Caco-2 (cell line): Measurements from ENCODE around the gene IQGAP2. TPM values are rescaled to one million over a fixed set of nuclear protein-coding genes. Genes with fewer than 3 reads are reported as not detected.

ENCODE experiments used
- BruUV-seq: library from RNA; stranded (reverse); fragments of 400-500 nt; replicated peaks from 2 replicates; lab custom pipeline; 2021; lab: Mats Ljungman, UMichigan
- CTCF ChIA-PET: fragments of 300-600 bp; sonication (Branson Sonifier 250); formaldehyde crosslinking; loops from one replicate; lab custom pipeline; 2022; ENCODE audit warnings: antibody characterized with exemption; lab: Charles Lee
- POLR2A ChIA-PET: fragments of 300-600 bp; sonication (Branson Sonifier 250); formaldehyde crosslinking; loops from one replicate; lab custom pipeline; 2022; ENCODE audit warnings: antibody characterized with exemption; lab: Charles Lee
- DNase-seq, 2 experiments: peaks; one replicate each; pipeline versions ENCODE4 v3.0.0 to v3.0.0-alpha.2; 2020 to 2022
- H3K27me3 ChIP-seq: replicated peaks from 2 replicates; pipeline ENCODE4 v1.6.0; 2011; ENCODE audit warnings: low read length; ENCODE audit not compliant: control insufficient read depth, insufficient read depth
- H3K36me3 ChIP-seq: 2 replicates; pipeline ENCODE4 v1.5.1; 2011; ENCODE audit warnings: low read length; ENCODE audit not compliant: control insufficient read depth, insufficient read depth
- H3K4me1 ChIP-seq: fragments of 250-450 bp; sonication (Bioruptor Pico); 2 replicates; pipeline ENCODE4 v1.5.1; 2020; ENCODE audit warnings: mild to moderate bottlenecking
- H3K4me3 ChIP-seq: 2 replicates; pipeline ENCODE4 v1.5.1; 2011; ENCODE audit warnings: low read depth, mild to moderate bottlenecking, control low read depth, low read length
- H3K9me3 ChIP-seq: fragments of 250-450 bp; sonication (Bioruptor Pico); 2 replicates; pipeline ENCODE4 v1.5.1; 2020; ENCODE audit warnings: mild to moderate bottlenecking, moderate library complexity
- H3K27ac Mint-ChIP-seq: one replicate; pipeline ENCODE4 v1.8.0; 2022; ENCODE audit warnings: mixed read lengths; ENCODE audit not compliant: unreplicated experiment
- H3K27me3 Mint-ChIP-seq: one replicate; pipeline ENCODE4 v1.8.0; 2022; ENCODE audit warnings: mixed read lengths; ENCODE audit not compliant: insufficient read depth, unreplicated experiment
- H3K36me3 Mint-ChIP-seq: one replicate; pipeline ENCODE4 v1.8.0; 2022; ENCODE audit warnings: mild to moderate bottlenecking, mixed read lengths; ENCODE audit not compliant: insufficient read depth, unreplicated experiment
- H3K4me1 Mint-ChIP-seq: one replicate; pipeline ENCODE4 v1.8.0; 2022; ENCODE audit warnings: low read depth, mixed read lengths; ENCODE audit not compliant: unreplicated experiment
- H3K4me3 Mint-ChIP-seq: one replicate; pipeline ENCODE4 v1.8.0; 2022; ENCODE audit warnings: mild to moderate bottlenecking, moderate library complexity, mixed read lengths; ENCODE audit not compliant: unreplicated experiment
- H3K9me3 Mint-ChIP-seq: one replicate; pipeline ENCODE4 v1.8.0; 2022; ENCODE audit warnings: mixed read lengths; ENCODE audit not compliant: unreplicated experiment
- intact Hi-C: fragments of 100-400 bp; cut with micrococcal nuclease; formaldehyde crosslinking; loops from one replicate; pipeline ENCODE4 v1.10.0; 2022; ENCODE audit not compliant: unreplicated experiment
- total RNA-seq: library from RNA; stranded (reverse); gene quantifications from 2 replicates; pipeline ENCODE4 v1.2.3, GENCODE V29; 2022
- TF ChIP-seq, protein P1 (sequence below), 2 experiments: fragments of 200-600 bp in 1 of 2; IDR thresholded peaks; 1 replicate in 1 of 2; 2 replicates in 1 of 2; pipeline versions ENCODE4 v1.5.1 to v1.8.0; 2011 to 2022; ENCODE audit warnings: antibody characterized with exemption in 1 of 2, control low read depth in 1 of 2, inconsistent platforms in 1 of 2, low read depth in 1 of 2, low read length in 1 of 2, mild to moderate bottlenecking in 1 of 2, moderate library complexity in 1 of 2; ENCODE audit not compliant: insufficient read depth in 1 of 2, severe bottlenecking in 1 of 2, unreplicated experiment in 1 of 2

Gene IQGAP2
- total RNA-seq, 1 experiment from 2014 or later = 89.4 TPM

DNA sequence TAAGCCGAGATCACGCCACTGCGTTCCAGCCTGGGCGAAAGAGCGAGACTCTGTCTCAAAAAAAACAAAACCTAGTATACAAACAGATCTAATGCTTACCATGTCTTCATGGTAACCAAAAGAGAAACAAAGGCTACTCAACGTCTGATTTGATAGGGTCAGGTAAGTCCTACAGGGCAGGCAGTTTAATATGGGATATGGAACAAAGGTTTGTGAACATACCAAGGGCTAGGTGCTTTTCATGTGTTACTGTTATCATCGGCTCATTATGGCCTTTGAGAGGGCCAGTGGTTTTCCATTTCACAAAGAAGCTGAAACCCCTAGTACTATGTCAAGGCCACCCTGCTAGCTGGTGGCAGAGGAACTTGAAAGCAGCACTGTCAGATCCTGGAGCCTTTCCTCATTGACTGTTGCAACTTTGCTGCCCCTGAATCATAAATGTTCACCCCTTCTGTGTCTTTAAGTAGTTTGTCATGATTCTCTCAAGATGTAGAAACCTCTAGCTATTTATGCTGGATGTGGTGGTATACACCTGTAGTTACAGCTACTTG is 5.1 kb downstream of the IQGAP2 start:
- no peaks in the 10 kb centered on the region for H3K27me3 Mint-ChIP-seq
- TF ChIP-seq, protein P1, sequence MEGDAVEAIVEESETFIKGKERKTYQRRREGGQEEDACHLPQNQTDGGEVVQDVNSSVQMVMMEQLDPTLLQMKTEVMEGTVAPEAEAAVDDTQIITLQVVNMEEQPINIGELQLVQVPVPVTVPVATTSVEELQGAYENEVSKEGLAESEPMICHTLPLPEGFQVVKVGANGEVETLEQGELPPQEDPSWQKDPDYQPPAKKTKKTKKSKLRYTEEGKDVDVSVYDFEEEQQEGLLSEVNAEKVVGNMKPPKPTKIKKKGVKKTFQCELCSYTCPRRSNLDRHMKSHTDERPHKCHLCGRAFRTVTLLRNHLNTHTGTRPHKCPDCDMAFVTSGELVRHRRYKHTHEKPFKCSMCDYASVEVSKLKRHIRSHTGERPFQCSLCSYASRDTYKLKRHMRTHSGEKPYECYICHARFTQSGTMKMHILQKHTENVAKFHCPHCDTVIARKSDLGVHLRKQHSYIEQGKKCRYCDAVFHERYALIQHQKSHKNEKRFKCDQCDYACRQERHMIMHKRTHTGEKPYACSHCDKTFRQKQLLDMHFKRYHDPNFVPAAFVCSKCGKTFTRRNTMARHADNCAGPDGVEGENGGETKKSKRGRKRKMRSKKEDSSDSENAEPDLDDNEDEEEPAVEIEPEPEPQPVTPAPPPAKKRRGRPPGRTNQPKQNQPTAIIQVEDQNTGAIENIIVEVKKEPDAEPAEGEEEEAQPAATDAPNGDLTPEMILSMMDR (IDR thresholded peaks at IDR 0.05; ENCODE audit: insufficient read depth in 1 of 2, low read depth in 1 of 2, low read length in 1 of 2, severe bottlenecking in 1 of 2, unreplicated experiment in 1 of 2) = no peak
- H3K4me1 ChIP-seq = peaks cover 34% of the 10 kb centered on the region
- CTCF ChIA-PET = interaction anchor here (0.8 kb wide), 1 partner anchor 18 kb away, joined by 3 read pairs; no protein-coding TSS in a partner anchor
- H3K9me3 ChIP-seq = no peaks in the 10 kb centered on the region
- peaks cover 21% of the 10 kb centered on the region for H3K4me1 Mint-ChIP-seq
- no peaks in the 10 kb centered on the region for H3K36me3 ChIP-seq
- no peak for DNase-seq
- H3K4me3 Mint-ChIP-seq = no peak overlapping the region
- no peak overlapping the region for H3K4me3 ChIP-seq
- H3K27ac Mint-ChIP-seq = no peak overlapping the region
- BruUV-seq = no TSS peak
- POLR2A ChIA-PET = no interaction called here
- no peaks in the 10 kb centered on the region for H3K9me3 Mint-ChIP-seq
- no peaks in the 10 kb centered on the region for H3K27me3 ChIP-seq
- intact Hi-C loops = loop anchor here (10.0 kb wide), 1 partner anchor 237 kb away; no protein-coding TSS in a partner anchor
- H3K36me3 Mint-ChIP-seq = peaks cover 7% of the 10 kb centered on the region

DNA sequence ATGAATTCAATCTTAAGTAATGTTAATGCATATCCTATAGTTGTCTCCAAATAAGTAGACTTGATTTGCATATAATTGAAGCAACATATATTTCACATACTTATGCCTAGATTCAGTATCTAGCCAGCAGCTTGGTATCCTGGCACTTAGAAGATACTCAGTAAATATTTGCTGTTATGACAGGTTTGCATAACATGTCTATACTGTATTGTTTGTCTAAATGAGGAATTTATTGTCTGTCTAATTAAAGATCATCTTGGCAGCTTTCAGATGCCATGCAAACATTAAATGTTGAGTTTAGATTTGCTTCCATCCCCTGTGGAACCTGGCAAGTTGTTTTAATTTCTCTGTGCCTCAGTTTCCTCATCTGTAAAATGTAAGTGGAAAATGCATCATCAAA is 9.4 kb downstream of the IQGAP2 start:
- peaks cover 11% of the 10 kb centered on the region for H3K36me3 Mint-ChIP-seq
- ChIA-PET POLR2A (no interaction called here), CTCF (no interaction called here)
- no peak overlapping the region for H3K4me3 Mint-ChIP-seq
- BruUV-seq = no TSS peak
- no peaks in the 10 kb centered on the region for H3K27me3 ChIP-seq
- H3K4me3 ChIP-seq = no peak overlapping the region
- H3K4me1 ChIP-seq = peaks cover 3% of the 10 kb centered on the region
- TF ChIP-seq, protein P1 (IDR thresholded peaks at IDR 0.05; ENCODE audit: insufficient read depth in 1 of 2, low read depth in 1 of 2, low read length in 1 of 2, severe bottlenecking in 1 of 2, unreplicated experiment in 1 of 2) = no peak
- no peaks in the 10 kb centered on the region for H3K9me3 ChIP-seq
- no peak overlapping the region for H3K27ac Mint-ChIP-seq
- peaks cover 12% of the 10 kb centered on the region for H3K4me1 Mint-ChIP-seq
- no peaks in the 10 kb centered on the region for H3K27me3 Mint-ChIP-seq
- H3K9me3 Mint-ChIP-seq = no peaks in the 10 kb centered on the region
- no peaks in the 10 kb centered on the region for H3K36me3 ChIP-seq
- intact Hi-C loops = no loop called here
- DNase-seq = no peak

DNA sequence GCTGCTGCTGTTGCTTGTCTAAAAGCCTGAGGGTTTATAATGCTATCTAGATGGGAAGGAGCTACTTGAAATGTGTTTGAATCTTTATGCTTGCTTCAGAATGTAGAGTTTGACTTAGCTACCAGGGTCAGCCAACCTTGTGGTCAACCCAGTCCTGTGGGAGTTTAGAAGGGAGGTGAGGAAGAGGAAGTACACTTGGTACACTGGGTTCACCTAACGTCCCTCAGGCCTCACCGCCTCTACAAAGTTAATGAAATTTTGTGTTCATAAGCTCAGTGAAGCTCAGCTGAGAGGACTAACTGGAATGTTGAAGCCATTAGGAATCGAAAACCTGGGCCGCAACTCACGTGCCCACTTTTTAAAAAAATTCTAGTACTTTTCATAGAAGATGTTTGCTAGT is 10.7 kb downstream of the IQGAP2 start:
- Mint-ChIP-seq H3K9me3 (no peaks in the 10 kb centered on the region), H3K4me1 (peaks cover 12% of the 10 kb centered on the region), H3K27me3 (no peaks in the 10 kb centered on the region), H3K27ac (peak overlapping the region; percentile 23), H3K4me3 (no peak overlapping the region), H3K36me3 (peaks cover 11% of the 10 kb centered on the region)
- H3K4me3 ChIP-seq = no peak overlapping the region
- DNase-seq = no peak
- H3K9me3 ChIP-seq = no peaks in the 10 kb centered on the region
- TF ChIP-seq, protein P1 (IDR thresholded peaks at IDR 0.05; ENCODE audit: insufficient read depth in 1 of 2, low read depth in 1 of 2, low read length in 1 of 2, severe bottlenecking in 1 of 2, unreplicated experiment in 1 of 2) = no peak
- no peaks in the 10 kb centered on the region for H3K36me3 ChIP-seq
- intact Hi-C loops = no loop called here
- no peaks in the 10 kb centered on the region for H3K27me3 ChIP-seq
- POLR2A ChIA-PET = no interaction called here
- CTCF ChIA-PET = no interaction called here
- BruUV-seq = no TSS peak
- H3K4me1 ChIP-seq = no peaks in the 10 kb centered on the region; the same call in 1 of the 2 replicates
